IMR-90 (cell line): ENCODE data around the gene FCHSD2.

ENCODE experiments used
- FOS ChIP-seq: fragments of 150-350 bp; IDR thresholded peaks from 2 replicates; pipeline ENCODE4 v1.6.1; 2016; ENCODE audit warnings: low read depth, low read length
- SMC3 ChIP-seq: fragments of 150-350 bp; IDR thresholded peaks from 2 replicates; pipeline ENCODE4 v1.6.1; 2016; ENCODE audit warnings: low read depth, mild to moderate bottlenecking, antibody characterized with exemption, low read length, moderate library complexity
- TF ChIP-seq, protein P1 (sequence below): conservative IDR thresholded peaks from 2 replicates; pipeline ENCODE4 v1.5.1; 2012; ENCODE audit warnings: mild to moderate bottlenecking, low read depth, low read length, improper control_type of control experiment

DNA sequence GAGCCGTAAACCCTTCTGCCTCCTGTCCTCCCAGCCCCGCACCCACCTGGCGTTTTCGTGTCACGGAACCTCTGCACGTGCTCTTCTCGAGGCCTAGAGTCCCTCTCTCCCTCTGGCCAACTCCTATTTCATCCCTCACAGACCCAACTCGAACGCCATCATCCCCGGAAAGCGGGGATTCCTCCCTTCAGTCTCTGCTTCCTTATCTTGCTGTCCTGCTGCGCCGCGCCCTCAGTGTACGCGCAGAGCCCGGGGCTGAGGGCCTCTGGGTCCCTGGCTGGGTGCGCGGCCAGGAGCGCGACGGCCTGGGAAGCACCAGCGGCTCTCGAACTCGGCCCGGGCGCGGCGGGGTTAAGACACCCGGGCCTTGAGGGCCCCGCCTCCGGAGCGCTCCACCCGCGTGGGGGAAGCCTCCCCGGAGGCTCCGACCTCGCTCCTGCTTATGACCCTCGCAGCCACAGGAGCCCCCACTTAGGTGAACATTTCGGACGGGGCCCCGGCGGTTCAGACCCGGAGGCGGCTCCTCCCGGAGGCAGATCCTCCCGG is 328.3 kb downstream of the FCHSD2 start:
- TF ChIP-seq, protein P1, sequence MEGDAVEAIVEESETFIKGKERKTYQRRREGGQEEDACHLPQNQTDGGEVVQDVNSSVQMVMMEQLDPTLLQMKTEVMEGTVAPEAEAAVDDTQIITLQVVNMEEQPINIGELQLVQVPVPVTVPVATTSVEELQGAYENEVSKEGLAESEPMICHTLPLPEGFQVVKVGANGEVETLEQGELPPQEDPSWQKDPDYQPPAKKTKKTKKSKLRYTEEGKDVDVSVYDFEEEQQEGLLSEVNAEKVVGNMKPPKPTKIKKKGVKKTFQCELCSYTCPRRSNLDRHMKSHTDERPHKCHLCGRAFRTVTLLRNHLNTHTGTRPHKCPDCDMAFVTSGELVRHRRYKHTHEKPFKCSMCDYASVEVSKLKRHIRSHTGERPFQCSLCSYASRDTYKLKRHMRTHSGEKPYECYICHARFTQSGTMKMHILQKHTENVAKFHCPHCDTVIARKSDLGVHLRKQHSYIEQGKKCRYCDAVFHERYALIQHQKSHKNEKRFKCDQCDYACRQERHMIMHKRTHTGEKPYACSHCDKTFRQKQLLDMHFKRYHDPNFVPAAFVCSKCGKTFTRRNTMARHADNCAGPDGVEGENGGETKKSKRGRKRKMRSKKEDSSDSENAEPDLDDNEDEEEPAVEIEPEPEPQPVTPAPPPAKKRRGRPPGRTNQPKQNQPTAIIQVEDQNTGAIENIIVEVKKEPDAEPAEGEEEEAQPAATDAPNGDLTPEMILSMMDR = no peak
- TF ChIP-seq SMC3 (no peak), FOS (no peak)
